ENCODE measurements around the gene IGLL1.

Gene IGLL1

DNA sequence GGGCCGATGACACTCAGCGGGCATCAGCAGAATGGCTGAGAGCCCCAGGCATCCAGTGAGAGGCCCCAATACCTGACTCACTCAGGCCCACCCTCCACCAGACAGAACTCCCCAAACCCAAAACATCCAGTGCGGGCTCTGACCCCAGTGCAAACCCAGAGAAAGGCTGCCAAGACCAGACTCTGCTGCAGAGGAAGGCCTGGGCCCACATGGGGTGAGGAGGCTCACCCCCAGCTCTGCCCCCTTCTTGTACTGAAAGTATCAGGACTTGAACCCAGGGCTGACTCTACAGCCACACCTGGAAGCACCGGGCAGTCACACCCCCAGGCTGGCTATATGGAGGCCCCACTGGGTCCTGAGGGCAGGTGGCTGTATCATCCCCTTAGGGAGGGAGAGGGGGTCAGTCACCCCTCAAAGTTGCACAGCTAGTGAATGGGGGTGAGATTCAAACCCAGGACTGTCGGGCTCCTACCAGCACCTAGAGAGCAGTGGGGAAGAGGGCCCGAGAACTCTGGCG lies 49.3 kb downstream of the IGLL1 start:
- TF ChIP-seq, protein P1, sequence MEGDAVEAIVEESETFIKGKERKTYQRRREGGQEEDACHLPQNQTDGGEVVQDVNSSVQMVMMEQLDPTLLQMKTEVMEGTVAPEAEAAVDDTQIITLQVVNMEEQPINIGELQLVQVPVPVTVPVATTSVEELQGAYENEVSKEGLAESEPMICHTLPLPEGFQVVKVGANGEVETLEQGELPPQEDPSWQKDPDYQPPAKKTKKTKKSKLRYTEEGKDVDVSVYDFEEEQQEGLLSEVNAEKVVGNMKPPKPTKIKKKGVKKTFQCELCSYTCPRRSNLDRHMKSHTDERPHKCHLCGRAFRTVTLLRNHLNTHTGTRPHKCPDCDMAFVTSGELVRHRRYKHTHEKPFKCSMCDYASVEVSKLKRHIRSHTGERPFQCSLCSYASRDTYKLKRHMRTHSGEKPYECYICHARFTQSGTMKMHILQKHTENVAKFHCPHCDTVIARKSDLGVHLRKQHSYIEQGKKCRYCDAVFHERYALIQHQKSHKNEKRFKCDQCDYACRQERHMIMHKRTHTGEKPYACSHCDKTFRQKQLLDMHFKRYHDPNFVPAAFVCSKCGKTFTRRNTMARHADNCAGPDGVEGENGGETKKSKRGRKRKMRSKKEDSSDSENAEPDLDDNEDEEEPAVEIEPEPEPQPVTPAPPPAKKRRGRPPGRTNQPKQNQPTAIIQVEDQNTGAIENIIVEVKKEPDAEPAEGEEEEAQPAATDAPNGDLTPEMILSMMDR (IDR thresholded peaks at IDR 0.05; ENCODE audit: extremely low read depth, insufficient read depth, missing control alignments), result no peak
- in situ Hi-C loops (cut with MboI; ENCODE audit: low pct_unique_long_range_greater_than_20kb, low sequenced_read_pairs, unreplicated experiment), result no loop called here
- no peak for DNase-seq (ENCODE audit: low spot score)

DNA sequence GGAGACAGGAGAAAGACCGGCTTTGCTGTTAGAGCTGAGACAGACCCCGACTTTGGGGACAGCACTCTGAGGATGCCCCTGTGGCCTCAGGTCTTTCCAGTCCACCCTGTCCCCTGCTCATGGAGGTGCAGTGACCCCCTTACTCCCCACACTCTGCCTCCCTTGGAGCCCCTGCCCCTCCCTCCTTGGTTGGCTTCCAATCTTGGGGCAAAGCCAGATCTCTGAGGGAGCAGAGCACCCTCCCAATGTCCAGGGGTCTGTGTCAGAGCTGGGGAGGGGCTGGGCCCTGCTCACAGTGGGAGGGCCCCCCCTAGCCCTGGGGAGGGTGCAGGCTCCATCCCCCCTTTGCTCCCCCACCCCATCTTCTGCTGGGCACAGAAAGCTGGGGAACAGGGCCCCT lies 50.0 kb downstream of the IGLL1 start:
- TF ChIP-seq, protein P1 (IDR thresholded peaks at IDR 0.05; ENCODE audit: extremely low read depth, insufficient read depth, missing control alignments), result no peak
- DNase-seq (ENCODE audit: low spot score), result no peak
- in situ Hi-C loops (cut with MboI; ENCODE audit: low pct_unique_long_range_greater_than_20kb, low sequenced_read_pairs, unreplicated experiment), result no loop called here

- no peak for DNase-seq (ENCODE audit: low spot score)
- in situ Hi-C loops (cut with MboI; ENCODE audit: low pct_unique_long_range_greater_than_20kb, low sequenced_read_pairs, unreplicated experiment), result no loop called here
Measured at GRCh38 chr22:23529166-23530103, 50.7 kb downstream of the IGLL1 start.

DNA sequence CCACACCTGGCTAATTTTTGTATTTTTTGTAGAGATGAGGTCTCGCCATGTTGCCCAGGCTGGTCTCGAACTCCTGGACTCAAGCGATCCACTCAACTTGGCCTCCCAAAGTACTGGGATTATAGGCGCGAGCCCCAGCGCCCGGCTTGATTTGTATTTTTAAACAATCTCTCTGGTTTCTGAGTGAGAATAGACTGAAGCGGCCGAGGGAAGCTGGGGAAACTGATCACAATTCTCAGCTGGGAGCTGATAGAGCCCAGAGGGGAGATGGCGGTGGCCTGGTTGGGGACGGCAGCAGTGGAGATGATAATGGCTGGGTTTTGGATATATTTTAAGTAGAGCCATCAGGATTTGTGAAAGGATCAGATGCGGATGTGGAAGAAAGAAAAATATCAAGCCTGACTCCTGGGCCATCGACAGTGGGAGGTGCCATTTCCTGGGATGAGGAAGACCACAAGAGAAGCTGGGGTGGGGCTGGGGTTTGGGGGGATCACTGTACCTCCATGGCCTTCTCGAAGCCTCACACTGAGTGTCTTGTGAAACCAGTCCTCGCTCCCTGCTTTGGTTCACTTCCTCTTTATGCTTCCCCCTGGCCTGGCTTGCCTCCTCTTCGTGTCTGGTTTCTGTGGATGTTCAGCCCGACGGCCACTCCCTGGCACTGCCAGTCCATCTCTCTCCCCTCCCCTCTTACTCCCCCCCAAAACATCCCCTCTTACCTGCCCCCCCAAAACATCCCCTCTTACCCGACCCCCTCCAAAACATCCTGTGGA lies 51.9 kb downstream of the IGLL1 start:
- in situ Hi-C loops (cut with MboI; ENCODE audit: low pct_unique_long_range_greater_than_20kb, low sequenced_read_pairs, unreplicated experiment), result no loop called here
- no peak for DNase-seq (ENCODE audit: low spot score)
- TF ChIP-seq, protein P1 (IDR thresholded peaks at IDR 0.05; ENCODE audit: extremely low read depth, insufficient read depth, missing control alignments), result no peak

More at GRCh38 chr22:23529166-23530103, 50.7 kb downstream of the IGLL1 start:
- TF ChIP-seq, protein P1 (IDR thresholded peaks at IDR 0.05; ENCODE audit: extremely low read depth, insufficient read depth, missing control alignments), result no peak

- TF ChIP-seq, protein P1 (IDR thresholded peaks at IDR 0.05; ENCODE audit: extremely low read depth, insufficient read depth, missing control alignments), result no peak
- in situ Hi-C loops (cut with MboI; ENCODE audit: low pct_unique_long_range_greater_than_20kb, low sequenced_read_pairs, unreplicated experiment), result no loop called here
Measured at GRCh38 chr22:23526596-23527316, 53.3 kb downstream of the IGLL1 start.

DNA sequence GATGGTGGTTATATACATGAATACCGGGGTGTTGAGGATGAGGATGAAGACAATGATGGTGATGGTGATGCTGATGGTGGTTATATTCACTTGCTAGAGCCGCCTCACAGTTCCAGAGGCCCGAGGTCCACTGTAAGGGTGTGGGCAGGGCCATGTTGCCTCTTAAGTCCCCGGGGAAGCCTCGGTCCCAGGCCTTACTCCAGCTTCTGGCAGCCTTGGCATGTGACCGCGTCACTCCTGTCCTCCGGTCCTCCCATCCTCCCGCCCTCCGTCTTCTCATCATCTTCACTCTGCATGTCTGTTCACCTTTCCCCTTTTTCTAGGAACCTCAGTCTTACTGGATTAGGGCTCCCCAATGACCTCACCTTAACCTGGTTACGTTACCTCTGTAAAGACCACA lies 54.6 kb downstream of the IGLL1 start:
- TF ChIP-seq, protein P1 (IDR thresholded peaks at IDR 0.05; ENCODE audit: extremely low read depth, insufficient read depth, missing control alignments), result no peak
- DNase-seq (ENCODE audit: low spot score), result no peak
- in situ Hi-C loops (cut with MboI; ENCODE audit: low pct_unique_long_range_greater_than_20kb, low sequenced_read_pairs, unreplicated experiment), result no loop called here

More at GRCh38 chr22:23526596-23527316, 53.3 kb downstream of the IGLL1 start:
- no peak for DNase-seq (ENCODE audit: low spot score)
